Upper lobe of left lung (tissue), 4 donors: Measurements from ENCODE around the gene MEIKIN.

Experiments
- POLR2AphosphoS5 ChIP-seq, 2 donors: sonication (generic); formaldehyde crosslinking; IDR thresholded peaks; one replicate each; pipeline ENCODE4 v1.5.1; 2017; ENCODE audit warnings: antibody characterized with exemption in 2 of 2
- TF ChIP-seq, protein P1 (sequence below), 6 experiments: fragments of 450-650 bp in 4 of 6; fragments of 200-600 bp in 2 of 6; sonication (generic) in 2 of 6; IDR thresholded peaks; one replicate each; pipeline ENCODE4 v1.5.1; 2016 to 2019; ENCODE audit warnings: antibody characterized with exemption in 6 of 6

DNA sequence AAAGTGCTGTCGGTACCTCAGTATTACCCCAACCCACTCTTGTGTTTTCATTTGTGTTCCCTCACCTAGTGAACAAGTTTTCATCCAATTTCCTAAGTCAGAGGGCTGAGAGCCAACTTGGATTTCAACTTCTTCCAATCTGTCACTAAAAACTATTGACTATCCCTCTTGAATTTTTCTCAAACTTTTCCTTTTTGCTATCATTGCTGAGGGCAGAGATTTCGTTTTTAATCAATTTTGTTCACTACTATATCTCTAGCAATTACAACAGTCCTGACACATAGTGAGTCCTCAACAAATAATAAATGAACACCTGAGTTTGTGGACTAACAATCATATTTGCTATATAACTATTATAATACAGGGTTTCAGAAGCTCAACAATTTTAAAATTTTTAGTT lies 29.0 kb downstream of the MEIKIN start:
- TF ChIP-seq, protein P1, sequence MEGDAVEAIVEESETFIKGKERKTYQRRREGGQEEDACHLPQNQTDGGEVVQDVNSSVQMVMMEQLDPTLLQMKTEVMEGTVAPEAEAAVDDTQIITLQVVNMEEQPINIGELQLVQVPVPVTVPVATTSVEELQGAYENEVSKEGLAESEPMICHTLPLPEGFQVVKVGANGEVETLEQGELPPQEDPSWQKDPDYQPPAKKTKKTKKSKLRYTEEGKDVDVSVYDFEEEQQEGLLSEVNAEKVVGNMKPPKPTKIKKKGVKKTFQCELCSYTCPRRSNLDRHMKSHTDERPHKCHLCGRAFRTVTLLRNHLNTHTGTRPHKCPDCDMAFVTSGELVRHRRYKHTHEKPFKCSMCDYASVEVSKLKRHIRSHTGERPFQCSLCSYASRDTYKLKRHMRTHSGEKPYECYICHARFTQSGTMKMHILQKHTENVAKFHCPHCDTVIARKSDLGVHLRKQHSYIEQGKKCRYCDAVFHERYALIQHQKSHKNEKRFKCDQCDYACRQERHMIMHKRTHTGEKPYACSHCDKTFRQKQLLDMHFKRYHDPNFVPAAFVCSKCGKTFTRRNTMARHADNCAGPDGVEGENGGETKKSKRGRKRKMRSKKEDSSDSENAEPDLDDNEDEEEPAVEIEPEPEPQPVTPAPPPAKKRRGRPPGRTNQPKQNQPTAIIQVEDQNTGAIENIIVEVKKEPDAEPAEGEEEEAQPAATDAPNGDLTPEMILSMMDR (IDR thresholded peaks at IDR 0.05) = no peak
- no peak for TF ChIP-seq POLR2AphosphoS5 (IDR thresholded peaks at IDR 0.05)
